Measurements from ENCODE around the gene DYRK4.

DNA sequence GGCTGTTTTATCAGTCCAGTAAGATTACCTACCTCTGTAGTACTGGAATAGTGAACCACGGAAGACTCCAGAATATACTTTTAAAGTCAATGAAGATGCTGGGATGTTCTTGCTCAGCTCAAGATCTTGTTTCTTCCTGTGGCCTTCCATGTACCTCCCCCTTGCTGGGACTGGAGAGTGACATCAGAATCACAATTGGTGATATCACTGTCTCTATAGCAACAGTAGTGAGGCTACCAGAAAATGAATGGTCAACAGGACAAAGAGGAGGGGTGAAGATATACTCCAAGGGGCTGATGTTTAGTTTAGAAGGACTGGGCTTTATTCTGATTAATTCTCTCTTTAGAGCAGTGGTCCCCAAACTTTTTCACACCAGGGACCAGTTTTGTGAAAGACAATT, 83.0 kb downstream of the DYRK4 start:
- TF ChIP-seq, protein P1, sequence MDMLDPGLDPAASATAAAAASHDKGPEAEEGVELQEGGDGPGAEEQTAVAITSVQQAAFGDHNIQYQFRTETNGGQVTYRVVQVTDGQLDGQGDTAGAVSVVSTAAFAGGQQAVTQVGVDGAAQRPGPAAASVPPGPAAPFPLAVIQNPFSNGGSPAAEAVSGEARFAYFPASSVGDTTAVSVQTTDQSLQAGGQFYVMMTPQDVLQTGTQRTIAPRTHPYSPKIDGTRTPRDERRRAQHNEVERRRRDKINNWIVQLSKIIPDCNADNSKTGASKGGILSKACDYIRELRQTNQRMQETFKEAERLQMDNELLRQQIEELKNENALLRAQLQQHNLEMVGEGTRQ (CRISPR knock-in tag; IDR thresholded peaks at IDR 0.05) = no peak
- TF ChIP-seq, protein P2, sequence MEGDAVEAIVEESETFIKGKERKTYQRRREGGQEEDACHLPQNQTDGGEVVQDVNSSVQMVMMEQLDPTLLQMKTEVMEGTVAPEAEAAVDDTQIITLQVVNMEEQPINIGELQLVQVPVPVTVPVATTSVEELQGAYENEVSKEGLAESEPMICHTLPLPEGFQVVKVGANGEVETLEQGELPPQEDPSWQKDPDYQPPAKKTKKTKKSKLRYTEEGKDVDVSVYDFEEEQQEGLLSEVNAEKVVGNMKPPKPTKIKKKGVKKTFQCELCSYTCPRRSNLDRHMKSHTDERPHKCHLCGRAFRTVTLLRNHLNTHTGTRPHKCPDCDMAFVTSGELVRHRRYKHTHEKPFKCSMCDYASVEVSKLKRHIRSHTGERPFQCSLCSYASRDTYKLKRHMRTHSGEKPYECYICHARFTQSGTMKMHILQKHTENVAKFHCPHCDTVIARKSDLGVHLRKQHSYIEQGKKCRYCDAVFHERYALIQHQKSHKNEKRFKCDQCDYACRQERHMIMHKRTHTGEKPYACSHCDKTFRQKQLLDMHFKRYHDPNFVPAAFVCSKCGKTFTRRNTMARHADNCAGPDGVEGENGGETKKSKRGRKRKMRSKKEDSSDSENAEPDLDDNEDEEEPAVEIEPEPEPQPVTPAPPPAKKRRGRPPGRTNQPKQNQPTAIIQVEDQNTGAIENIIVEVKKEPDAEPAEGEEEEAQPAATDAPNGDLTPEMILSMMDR (IDR thresholded peaks at IDR 0.05) = no peak
- no peak for TF ChIP-seq CREB1 (CRISPR knock-in tag; IDR thresholded peaks at IDR 0.05)
- TF ChIP-seq SMAD4 (CRISPR knock-in tag; IDR thresholded peaks at IDR 0.05) = no peak
- TF ChIP-seq, protein P3, sequence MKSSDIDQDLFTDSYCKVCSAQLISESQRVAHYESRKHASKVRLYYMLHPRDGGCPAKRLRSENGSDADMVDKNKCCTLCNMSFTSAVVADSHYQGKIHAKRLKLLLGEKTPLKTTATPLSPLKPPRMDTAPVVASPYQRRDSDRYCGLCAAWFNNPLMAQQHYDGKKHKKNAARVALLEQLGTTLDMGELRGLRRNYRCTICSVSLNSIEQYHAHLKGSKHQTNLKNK (CRISPR knock-in tag; IDR thresholded peaks at IDR 0.05) = no peak
- TF ChIP-seq, protein P4, sequence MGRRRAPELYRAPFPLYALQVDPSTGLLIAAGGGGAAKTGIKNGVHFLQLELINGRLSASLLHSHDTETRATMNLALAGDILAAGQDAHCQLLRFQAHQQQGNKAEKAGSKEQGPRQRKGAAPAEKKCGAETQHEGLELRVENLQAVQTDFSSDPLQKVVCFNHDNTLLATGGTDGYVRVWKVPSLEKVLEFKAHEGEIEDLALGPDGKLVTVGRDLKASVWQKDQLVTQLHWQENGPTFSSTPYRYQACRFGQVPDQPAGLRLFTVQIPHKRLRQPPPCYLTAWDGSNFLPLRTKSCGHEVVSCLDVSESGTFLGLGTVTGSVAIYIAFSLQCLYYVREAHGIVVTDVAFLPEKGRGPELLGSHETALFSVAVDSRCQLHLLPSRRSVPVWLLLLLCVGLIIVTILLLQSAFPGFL (CRISPR knock-in tag; IDR thresholded peaks at IDR 0.05; ENCODE audit: borderline replicate concordance) = no peak
- TF ChIP-seq IRF2 (CRISPR knock-in tag; IDR thresholded peaks at IDR 0.05; ENCODE audit: borderline replicate concordance, low read depth) = no peak
- TF ChIP-seq, protein P5, sequence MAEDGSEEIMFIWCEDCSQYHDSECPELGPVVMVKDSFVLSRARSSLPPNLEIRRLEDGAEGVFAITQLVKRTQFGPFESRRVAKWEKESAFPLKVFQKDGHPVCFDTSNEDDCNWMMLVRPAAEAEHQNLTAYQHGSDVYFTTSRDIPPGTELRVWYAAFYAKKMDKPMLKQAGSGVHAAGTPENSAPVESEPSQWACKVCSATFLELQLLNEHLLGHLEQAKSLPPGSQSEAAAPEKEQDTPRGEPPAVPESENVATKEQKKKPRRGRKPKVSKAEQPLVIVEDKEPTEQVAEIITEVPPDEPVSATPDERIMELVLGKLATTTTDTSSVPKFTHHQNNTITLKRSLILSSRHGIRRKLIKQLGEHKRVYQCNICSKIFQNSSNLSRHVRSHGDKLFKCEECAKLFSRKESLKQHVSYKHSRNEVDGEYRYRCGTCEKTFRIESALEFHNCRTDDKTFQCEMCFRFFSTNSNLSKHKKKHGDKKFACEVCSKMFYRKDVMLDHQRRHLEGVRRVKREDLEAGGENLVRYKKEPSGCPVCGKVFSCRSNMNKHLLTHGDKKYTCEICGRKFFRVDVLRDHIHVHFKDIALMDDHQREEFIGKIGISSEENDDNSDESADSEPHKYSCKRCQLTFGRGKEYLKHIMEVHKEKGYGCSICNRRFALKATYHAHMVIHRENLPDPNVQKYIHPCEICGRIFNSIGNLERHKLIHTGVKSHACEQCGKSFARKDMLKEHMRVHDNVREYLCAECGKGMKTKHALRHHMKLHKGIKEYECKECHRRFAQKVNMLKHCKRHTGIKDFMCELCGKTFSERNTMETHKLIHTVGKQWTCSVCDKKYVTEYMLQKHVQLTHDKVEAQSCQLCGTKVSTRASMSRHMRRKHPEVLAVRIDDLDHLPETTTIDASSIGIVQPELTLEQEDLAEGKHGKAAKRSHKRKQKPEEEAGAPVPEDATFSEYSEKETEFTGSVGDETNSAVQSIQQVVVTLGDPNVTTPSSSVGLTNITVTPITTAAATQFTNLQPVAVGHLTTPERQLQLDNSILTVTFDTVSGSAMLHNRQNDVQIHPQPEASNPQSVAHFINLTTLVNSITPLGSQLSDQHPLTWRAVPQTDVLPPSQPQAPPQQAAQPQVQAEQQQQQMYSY (CRISPR knock-in tag; IDR thresholded peaks at IDR 0.05) = no peak
- no peak for TF ChIP-seq FOXK1 (CRISPR knock-in tag; IDR thresholded peaks at IDR 0.05)
- no peak for TF ChIP-seq ZNF263 (CRISPR knock-in tag; IDR thresholded peaks at IDR 0.05; ENCODE audit: low read depth)
- TF ChIP-seq TP53 (CRISPR knock-in tag; IDR thresholded peaks at IDR 0.05) = no peak
- TF ChIP-seq ZNF121 (CRISPR knock-in tag; IDR thresholded peaks at IDR 0.05) = no peak
- TF ChIP-seq, protein P6, sequence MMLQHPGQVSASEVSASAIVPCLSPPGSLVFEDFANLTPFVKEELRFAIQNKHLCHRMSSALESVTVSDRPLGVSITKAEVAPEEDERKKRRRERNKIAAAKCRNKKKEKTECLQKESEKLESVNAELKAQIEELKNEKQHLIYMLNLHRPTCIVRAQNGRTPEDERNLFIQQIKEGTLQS (CRISPR knock-in tag; conservative IDR thresholded peaks at IDR 0.05) = no peak
